A673 (cell line): ENCODE measurements around the gene RIGI. TPM values are rescaled to one million over a fixed set of nuclear protein-coding genes. Genes with fewer than 3 reads are reported as not detected.

ENCODE experiments used
- BruUV-seq: library from RNA; stranded (reverse); fragments of 400-500 nt; replicated peaks from 2 replicates; lab custom pipeline; 2021; lab: Mats Ljungman, UMichigan
- CTCF ChIA-PET: fragments of 300-600 bp; sonication (Branson Sonifier 250); formaldehyde crosslinking; loops from one replicate; lab custom pipeline; 2022; ENCODE audit warnings: antibody characterized with exemption; lab: Charles Lee
- POLR2A ChIA-PET: fragments of 300-600 bp; sonication (Branson Sonifier 250); formaldehyde crosslinking; loops from one replicate; lab custom pipeline; 2022; ENCODE audit warnings: antibody characterized with exemption; ENCODE audit not compliant: low non-redundant PET; lab: Charles Lee
- DNase-seq: peaks from one replicate; pipeline ENCODE4 v3.0.0-alpha.2; 2015; ENCODE audit warnings: low spot score
- H3K27ac ChIP-seq: fragments of 200-600 bp; sonication (generic); 2 replicates; pipeline ENCODE4 v1.5.1; 2016; ENCODE audit warnings: mixed run types, low read depth, mild to moderate bottlenecking, mixed read lengths, antibody characterized with exemption, low read length; ENCODE audit not compliant: poor library complexity, severe bottlenecking
- H3K27me3 ChIP-seq: fragments of 200-600 bp; sonication (generic); replicated peaks from 2 replicates; pipeline ENCODE4 v1.6.1; 2017; ENCODE audit warnings: mixed run types, low read depth, mild to moderate bottlenecking, mixed read lengths, antibody characterized with exemption, low read length; ENCODE audit not compliant: insufficient read depth, poor library complexity
- H3K36me3 ChIP-seq: fragments of 200-600 bp; sonication (generic); 2 replicates; pipeline ENCODE4 v1.6.1; 2016; ENCODE audit warnings: mixed run types, mild to moderate bottlenecking, mixed read lengths, antibody characterized with exemption, low read length; ENCODE audit not compliant: insufficient read depth, poor library complexity, severe bottlenecking
- H3K4me1 ChIP-seq: fragments of 200-600 bp; sonication (generic); 2 replicates; pipeline ENCODE4 v1.6.1; 2017; ENCODE audit warnings: mixed run types, mild to moderate bottlenecking, mixed read lengths, antibody characterized with exemption, low read length; ENCODE audit not compliant: insufficient read depth, poor library complexity, severe bottlenecking
- H3K4me3 ChIP-seq: fragments of 200-600 bp; sonication (generic); 2 replicates; pipeline ENCODE4 v1.5.1; 2016; ENCODE audit warnings: low read depth, mixed run types, mild to moderate bottlenecking, mixed read lengths, low read length; ENCODE audit not compliant: poor library complexity, severe bottlenecking
- H3K9me3 ChIP-seq: fragments of 200-600 bp; sonication (generic); 2 replicates; pipeline ENCODE4 v1.6.1; 2016; ENCODE audit warnings: mixed run types, low read depth, mild to moderate bottlenecking, mixed read lengths, antibody characterized with exemption, low read length; ENCODE audit not compliant: poor library complexity, severe bottlenecking
- CTCF ChIP-seq: fragments of 300-800, 200-600 bp; sonication (generic); conservative IDR thresholded peaks from 2 replicates; pipeline ENCODE4 v1.5.1; 2017; ENCODE audit warnings: low read depth, mild to moderate bottlenecking, antibody characterized with exemption, low read length, moderate library complexity, mixed read lengths
- EZH2 ChIP-seq: fragments of 200-600 bp; sonication (generic); IDR thresholded peaks from 2 replicates; pipeline ENCODE4 v1.6.1; 2017; ENCODE audit warnings: borderline replicate concordance, low read depth, mild to moderate bottlenecking, mixed read lengths, antibody characterized with exemption, low read length; ENCODE audit not compliant: poor library complexity, severe bottlenecking
- intact Hi-C: fragments of 100-400 bp; cut with micrococcal nuclease; formaldehyde crosslinking; loops from one replicate; pipeline ENCODE4 v1.10.0; 2022; ENCODE audit not compliant: unreplicated experiment
- total RNA-seq: library from RNA; stranded (reverse); gene quantifications from 2 replicates; pipeline ENCODE4 v1.2.3, GENCODE V29; 2021

Gene RIGI
- total RNA-seq, 1 experiment from 2014 or later: 7.4 TPM

- Histone ChIP-seq H3K27ac (no peak overlapping the region), H3K27me3 (no peaks in the 10 kb centered on the region), H3K9me3 (no peaks in the 10 kb centered on the region), H3K4me3 (no peak overlapping the region), H3K36me3 (no peaks in the 10 kb centered on the region), H3K4me1 (peaks cover 12% of the 10 kb centered on the region)
- TF ChIP-seq CTCF (no peak), EZH2 (no peak)
- DNase-seq: no peak
- intact Hi-C loops: no loop called here
- no TSS peak for BruUV-seq
- CTCF ChIA-PET: no interaction called here
- POLR2A ChIA-PET: no interaction called here
These were observed 28.6 kb upstream of the RIGI start for GRCh38 chr9:32554591-32554990.

GRCh38 chr9:32554107-32554506 is 28.1 kb upstream of the RIGI start:
- no peak overlapping the region for H3K4me3 ChIP-seq
- POLR2A ChIA-PET: no interaction called here
- no peak for TF ChIP-seq EZH2
- no peak for TF ChIP-seq CTCF
- no TSS peak for BruUV-seq
- DNase-seq: peak; percentile 13
- H3K27me3 ChIP-seq: no peaks in the 10 kb centered on the region
- peaks cover 12% of the 10 kb centered on the region for H3K4me1 ChIP-seq
- CTCF ChIA-PET: no interaction called here
- intact Hi-C loops: no loop called here
- H3K9me3 ChIP-seq: no peaks in the 10 kb centered on the region
- H3K36me3 ChIP-seq: no peaks in the 10 kb centered on the region
- no peak overlapping the region for H3K27ac ChIP-seq

- no peaks in the 10 kb centered on the region for H3K27me3 ChIP-seq
- peaks cover 12% of the 10 kb centered on the region for H3K4me1 ChIP-seq
- H3K4me3 ChIP-seq: peak within 1 kb of the TSS; percentile 91
- ChIA-PET POLR2A (no interaction called here), CTCF (interaction anchor here (1.5 kb wide), 1 partner anchor 173 kb away, joined by 3 read pairs; no protein-coding TSS in a partner anchor)
- TF ChIP-seq CTCF: no peak
- TF ChIP-seq EZH2: no peak
- BruUV-seq: TSS peak; percentile 83
- DNase-seq: peak; percentile 95
- H3K36me3 ChIP-seq: no peaks in the 10 kb centered on the region
- H3K27ac ChIP-seq: peak within 1 kb of the TSS; percentile 98
- no peaks in the 10 kb centered on the region for H3K9me3 ChIP-seq
- intact Hi-C loops: no loop called here
These were observed 26.3 kb upstream of the RIGI start, which contains the start of the genes SMIM27 and TOPORS for GRCh38 chr9:32552172-32552872. Gene SMIM27 (plus strand): TSS chr9:32552327. CDS start chr9:32552435, 108 bp downstream. Gene TOPORS (minus strand): TSS chr9:32552586. CDS start chr9:32552436, 150 bp downstream.
